Thyroid gland (tissue), 4 donors: ENCODE data around the gene ABHD14A. TPM values are rescaled to one million over a fixed set of nuclear protein-coding genes. Genes with fewer than 3 reads are reported as not detected.

Experiments used
- DNase-seq, 2 donors: peaks; one replicate each; pipeline ENCODE4 v3.0.0-alpha.2; 2019
- H3K27ac ChIP-seq, 3 donors: fragments of 200-600 bp; sonication (generic); 1 replicate in 2 of 3; 2 replicates in 1 of 3; pipeline ENCODE4 v1.5.1; 2016 to 2019; ENCODE audit warnings: mild to moderate bottlenecking in 1 of 3, moderate library complexity in 1 of 3
- H3K27me3 ChIP-seq: fragments of 200-600 bp; sonication (generic); one replicate; pipeline ENCODE4 v1.5.1; 2019
- H3K36me3 ChIP-seq, 2 donors: fragments of 200-600 bp; sonication (generic); one replicate each; pipeline ENCODE4 v1.5.1; 2016 to 2019
- H3K4me1 ChIP-seq, 2 donors: fragments of 200-600 bp; sonication (generic); one replicate each; pipeline ENCODE4 v1.5.1; 2017 to 2019
- H3K4me3 ChIP-seq, 3 donors: fragments of 200-600 bp; sonication (generic); replicated peaks in 1 of 3; 1 replicate in 2 of 3; 2 replicates in 1 of 3; pipeline ENCODE4 v1.5.1; 2016; ENCODE audit warnings: mild to moderate bottlenecking in 1 of 3
- H3K9me3 ChIP-seq: fragments of 200-600 bp; sonication (generic); one replicate; pipeline ENCODE4 v1.5.1; 2017
- POLR2A ChIP-seq, 2 donors: fragments of 450-650 bp; IDR thresholded peaks; one replicate each; pipeline ENCODE4 v1.6.1; 2017; ENCODE audit warnings: antibody characterized with exemption in 2 of 2, mild to moderate bottlenecking in 2 of 2, moderate library complexity in 1 of 2
- WGBS, 2 donors: methylation state at CpG; one replicate each; pipeline ENCODE4 v1.1.5; 2017; 5-methylcytosine and 5-hydroxymethylcytosine counted together
- intact Hi-C: fragments of 100-400 bp; cut with DNase I; formaldehyde crosslinking; loops from one replicate; pipeline ENCODE4 v1.15.1; 2023
- total RNA-seq, 4 donors: library from RNA; depleted of rRNA; stranded (reverse); fragments of >200 nt; gene quantifications; one replicate each; pipeline ENCODE4 v1.2.3, GENCODE V29; 2016
- TF ChIP-seq, protein P1 (sequence below), 6 experiments: fragments of 200-600 bp in 3 of 6; fragments of 450-650 bp in 3 of 6; sonication (generic) in 3 of 6; IDR thresholded peaks; one replicate each; pipeline ENCODE4 v1.5.1; 2016 to 2019; ENCODE audit warnings: antibody characterized with exemption in 6 of 6, mild to moderate bottlenecking in 2 of 6, inconsistent platforms in 1 of 6, moderate library complexity in 1 of 6

ABHD14A gene
- total RNA-seq, 4 donors from 2014 or later = 20.0 to 91.9 (median 49.3) TPM

DNA sequence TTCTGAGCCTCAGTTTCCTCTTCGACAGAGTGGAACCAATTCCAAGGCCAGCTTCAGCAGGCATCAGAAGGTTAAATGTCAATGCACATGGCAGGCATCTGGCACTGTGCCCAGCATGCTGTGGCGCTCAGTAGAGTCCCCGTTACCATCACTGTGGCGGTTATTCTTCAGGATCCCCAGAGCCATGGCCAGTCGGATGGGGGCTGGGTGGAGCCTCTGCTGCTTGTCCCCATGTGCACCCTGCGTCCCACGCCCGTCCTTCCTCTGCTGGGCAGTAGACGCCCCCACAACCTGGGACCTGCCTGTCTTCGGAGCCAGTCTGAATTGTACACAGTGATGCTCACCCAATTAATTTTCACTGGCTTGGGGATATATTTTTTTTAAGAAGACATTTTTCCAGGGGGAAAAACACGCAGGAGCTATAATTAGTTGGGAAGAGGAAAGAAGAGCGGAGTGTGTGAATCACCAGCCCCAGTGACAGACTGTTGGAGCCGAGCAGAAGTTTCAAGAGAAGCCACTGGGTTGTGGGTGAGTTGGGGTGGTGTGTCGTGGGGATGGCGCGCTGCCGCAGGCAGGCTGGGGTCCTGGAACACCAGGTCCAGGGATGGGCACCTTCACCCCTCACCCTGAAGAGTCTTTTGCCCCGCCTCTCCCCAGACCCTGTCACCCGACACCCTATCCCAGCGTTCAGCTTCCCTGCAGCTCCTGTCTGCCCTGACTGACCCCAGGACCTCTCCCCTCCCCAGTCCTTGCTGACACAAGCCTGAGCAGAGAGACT lies 47.6 kb downstream of the ABHD14A start:
- intact Hi-C loops = no loop called here
- Histone ChIP-seq H3K27me3 (no peaks in the 10 kb centered on the region), H3K27ac (peak overlapping the region in 2 of 3 donors; percentile 29 to 69), H3K4me3 (no peak overlapping the region), H3K4me1 (peaks cover 0 to 37% of the 10 kb centered on the region in 2 donors), H3K9me3 (no peaks in the 10 kb centered on the region), H3K36me3 (no peaks in the 10 kb centered on the region)
- DNase-seq = no peak
- WGBS, 2 donors = 69 to 74% methylated on average over 20 of the region's 20 CpGs
- TF ChIP-seq POLR2A (IDR thresholded peaks at IDR 0.05) = no peak
- TF ChIP-seq, protein P1, sequence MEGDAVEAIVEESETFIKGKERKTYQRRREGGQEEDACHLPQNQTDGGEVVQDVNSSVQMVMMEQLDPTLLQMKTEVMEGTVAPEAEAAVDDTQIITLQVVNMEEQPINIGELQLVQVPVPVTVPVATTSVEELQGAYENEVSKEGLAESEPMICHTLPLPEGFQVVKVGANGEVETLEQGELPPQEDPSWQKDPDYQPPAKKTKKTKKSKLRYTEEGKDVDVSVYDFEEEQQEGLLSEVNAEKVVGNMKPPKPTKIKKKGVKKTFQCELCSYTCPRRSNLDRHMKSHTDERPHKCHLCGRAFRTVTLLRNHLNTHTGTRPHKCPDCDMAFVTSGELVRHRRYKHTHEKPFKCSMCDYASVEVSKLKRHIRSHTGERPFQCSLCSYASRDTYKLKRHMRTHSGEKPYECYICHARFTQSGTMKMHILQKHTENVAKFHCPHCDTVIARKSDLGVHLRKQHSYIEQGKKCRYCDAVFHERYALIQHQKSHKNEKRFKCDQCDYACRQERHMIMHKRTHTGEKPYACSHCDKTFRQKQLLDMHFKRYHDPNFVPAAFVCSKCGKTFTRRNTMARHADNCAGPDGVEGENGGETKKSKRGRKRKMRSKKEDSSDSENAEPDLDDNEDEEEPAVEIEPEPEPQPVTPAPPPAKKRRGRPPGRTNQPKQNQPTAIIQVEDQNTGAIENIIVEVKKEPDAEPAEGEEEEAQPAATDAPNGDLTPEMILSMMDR (IDR thresholded peaks at IDR 0.05) = no peak

DNA sequence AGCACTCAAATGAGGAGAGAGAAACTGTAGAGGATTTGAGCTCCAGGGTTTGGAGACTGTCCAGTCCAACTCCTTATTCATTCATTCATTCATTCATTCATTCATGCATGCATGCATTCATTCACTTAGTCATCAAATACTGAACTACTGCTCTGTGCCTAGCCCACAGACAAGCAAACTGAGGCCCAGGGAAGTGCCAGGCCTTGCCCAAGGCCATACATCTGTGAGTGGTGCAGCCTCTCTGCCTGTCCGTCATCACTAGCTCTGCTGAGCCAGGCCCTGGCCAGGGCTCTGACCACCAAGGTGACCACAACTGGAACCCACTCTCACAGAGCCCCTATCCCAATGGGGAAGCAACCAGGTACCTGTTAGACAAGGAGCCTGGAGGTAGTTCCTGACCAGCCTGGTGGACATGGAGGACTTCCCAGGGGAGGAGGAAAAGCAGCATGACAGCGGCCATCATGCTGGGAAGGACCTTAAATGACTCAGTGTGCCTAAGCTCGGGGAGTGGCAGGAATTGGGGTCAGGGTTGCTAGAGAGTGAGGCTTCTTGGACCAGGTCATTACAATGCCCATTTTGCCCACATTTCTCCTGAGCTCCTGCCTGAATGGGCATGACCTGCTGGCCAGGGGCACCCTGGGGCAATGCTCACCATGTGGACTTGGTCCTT lies 48.4 kb downstream of the ABHD14A start:
- TF ChIP-seq, protein P1 (IDR thresholded peaks at IDR 0.05) = no peak
- TF ChIP-seq POLR2A (IDR thresholded peaks at IDR 0.05) = no peak
- no peaks in the 10 kb centered on the region for H3K27me3 ChIP-seq
- H3K36me3 ChIP-seq = no peaks in the 10 kb centered on the region
- no peak overlapping the region for H3K4me3 ChIP-seq
- no peak for DNase-seq
- intact Hi-C loops = no loop called here
- peak overlapping the region in 2 of 3 donors; percentile 41 to 69 for H3K27ac ChIP-seq
- H3K4me1 ChIP-seq = peaks cover 0 to 37% of the 10 kb centered on the region in 2 donors
- no peaks in the 10 kb centered on the region for H3K9me3 ChIP-seq
- WGBS, 2 donors = 92 to 96% methylated on average over 3 of the region's 3 CpGs

DNA sequence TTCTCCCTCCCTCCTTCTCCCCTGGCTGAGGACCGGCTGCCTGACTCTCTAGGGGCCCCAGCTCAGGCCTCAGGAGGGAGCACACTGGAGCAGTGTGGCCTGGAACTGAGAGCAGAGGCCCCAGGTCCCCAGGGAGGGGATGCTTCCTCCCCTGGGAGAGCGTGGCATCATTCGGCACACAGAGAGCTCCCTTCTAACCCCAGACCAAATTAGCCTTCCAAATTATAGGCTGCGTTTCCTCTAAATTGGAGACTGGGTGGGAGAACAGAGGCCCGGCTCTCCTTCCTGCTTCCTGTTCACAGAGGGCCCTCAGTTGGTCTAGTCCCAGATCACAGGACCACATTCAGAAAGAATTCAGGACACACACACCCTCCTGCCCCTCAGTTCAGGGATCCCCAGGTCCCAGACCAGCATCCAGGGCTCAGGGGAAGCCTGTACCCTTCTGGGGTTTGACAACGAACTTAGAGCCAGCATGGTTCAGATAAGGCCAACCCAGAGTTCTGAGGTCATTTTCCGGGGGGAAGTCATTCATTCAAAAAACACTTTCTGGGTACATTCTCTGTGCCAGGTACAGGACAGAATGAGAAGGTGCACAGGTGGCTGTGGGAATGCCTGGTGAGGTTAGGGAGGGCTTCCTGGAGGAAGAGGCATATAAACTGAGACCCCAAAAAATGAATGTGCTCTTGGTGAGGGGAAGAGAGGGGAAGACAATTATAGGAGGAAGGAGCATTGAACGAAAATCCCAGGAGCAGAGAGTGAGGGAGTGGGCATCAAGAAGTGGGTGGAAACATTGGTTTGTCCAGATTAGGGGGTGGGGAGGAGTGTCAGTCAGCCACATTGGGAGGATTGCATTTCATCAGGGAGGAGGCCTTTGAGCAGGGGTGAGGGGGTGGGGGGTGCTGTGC lies 49.2 kb downstream of the ABHD14A start:
- 66 to 68% methylated on average over 4 to 7 of the region's 8 CpGs for WGBS, 2 donors
- peaks cover 0 to 37% of the 10 kb centered on the region in 2 donors for H3K4me1 ChIP-seq

DNA sequence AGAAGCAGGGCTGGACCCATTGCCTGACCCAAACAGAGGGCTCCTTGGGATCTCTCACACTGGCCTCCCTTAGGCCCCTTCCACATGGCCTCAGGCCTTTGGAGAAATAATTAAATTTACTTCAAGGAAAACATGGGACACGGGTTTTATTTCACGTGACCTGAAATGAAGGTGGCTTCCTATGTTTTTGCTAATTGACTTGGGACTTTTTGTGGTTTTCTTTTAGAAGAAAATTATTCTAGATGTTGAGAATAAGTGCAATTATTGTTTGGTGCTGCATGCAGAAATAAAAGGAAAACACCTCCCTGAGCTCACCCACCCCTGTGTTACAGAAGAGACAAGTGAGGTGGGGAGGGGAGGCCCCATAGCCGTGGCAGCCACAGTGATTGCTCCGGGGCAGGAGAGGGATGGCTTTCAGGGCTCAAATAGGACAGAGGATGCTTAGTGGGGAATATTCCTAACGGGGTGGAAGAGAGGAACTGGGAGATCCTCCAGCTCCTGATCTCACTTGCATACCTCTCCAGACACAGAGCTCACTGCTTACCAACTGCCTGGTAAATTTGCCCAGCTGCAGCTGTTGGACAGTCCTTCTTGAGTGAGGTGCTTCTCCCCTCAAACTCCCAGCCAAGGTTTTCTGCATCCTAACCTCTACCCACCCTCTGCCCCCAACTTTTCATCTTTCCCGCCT lies 50.0 kb downstream of the ABHD14A start:
- Histone ChIP-seq H3K9me3 (no peaks in the 10 kb centered on the region), H3K27ac (peak overlapping the region in 1 of 3 donors; percentile 50), H3K4me3 (no peak overlapping the region), H3K27me3 (no peaks in the 10 kb centered on the region), H3K36me3 (no peaks in the 10 kb centered on the region), H3K4me1 (peaks cover 0 to 37% of the 10 kb centered on the region in 2 donors)
- no peak for DNase-seq
- TF ChIP-seq POLR2A (IDR thresholded peaks at IDR 0.05) = no peak
- TF ChIP-seq, protein P1 (IDR thresholded peaks at IDR 0.05) = no peak
- WGBS, 2 donors = 74 to 84% methylated on average over 6 of the region's 6 CpGs
- intact Hi-C loops = no loop called here

More for the DNA sequence above, 49.2 kb downstream of the ABHD14A start:
- Histone ChIP-seq H3K9me3 (no peaks in the 10 kb centered on the region), H3K27me3 (no peaks in the 10 kb centered on the region), H3K27ac (peak overlapping the region in 2 of 3 donors; percentile 41 to 69), H3K4me3 (no peak overlapping the region), H3K36me3 (no peaks in the 10 kb centered on the region)
- intact Hi-C loops = no loop called here
- no peak for TF ChIP-seq POLR2A (IDR thresholded peaks at IDR 0.05)
- TF ChIP-seq, protein P1 (IDR thresholded peaks at IDR 0.05) = no peak
- DNase-seq = no peak
